GM12878 (cell line): ENCODE results near the gene NOL3. TPM values are rescaled to one million over a fixed set of nuclear protein-coding genes. Genes with fewer than 3 reads are reported as not detected.

ENCODE experiments used
- ATAC-seq: fragments of 200-7000 bp; cut with Tn5 transposase; 3 replicates; pipeline ENCODE4 v1.9.1; 2020; ENCODE audit warnings: mild to moderate bottlenecking, moderate library complexity
- BruUV-seq: library from RNA; stranded (reverse); fragments of 400-500 nt; replicated peaks from 2 replicates; lab custom pipeline; 2021; lab: Mats Ljungman, UMichigan
- CTCF ChIA-PET: fragments of 300-600 bp; sonication (Branson Sonifier 250); formaldehyde crosslinking; extraction: SDS; loops from one replicate; lab custom pipeline; 2021; ENCODE audit warnings: inconsistent platforms; lab: Yijun Ruan, JAX
- POLR2A ChIA-PET: fragments of 350-600 bp; formaldehyde crosslinking; extraction: SDS; loops from one replicate; lab custom pipeline; 2021; ENCODE audit warnings: inconsistent platforms; lab: Charles Lee
- RAD21 ChIA-PET: fragments of 300-600 bp; sonication (Branson Sonifier 250); formaldehyde crosslinking; loops from one replicate; lab custom pipeline; 2023; ENCODE audit warnings: antibody characterized with exemption; ENCODE audit not compliant: unreplicated experiment; lab: Charles Lee
- SMC1A ChIA-PET: fragments of 300-600 bp; sonication (Branson Sonifier 250); formaldehyde crosslinking; loops from one replicate; lab custom pipeline; 2023; ENCODE audit not compliant: unreplicated experiment, uncharacterized antibody; lab: Charles Lee
- DNase-seq: peaks from one replicate; pipeline ENCODE4 v3.0.0-alpha.2; 2011; ENCODE audit warnings: low read depth, low spot score
- FAIRE-seq: peaks from 3 replicates; lab custom pipeline; 2011; peaks lifted over from hg19 to GRCh38; lab: Jason Lieb, UNC
- H2AFZ ChIP-seq: 2 replicates; pipeline ENCODE4 v1.6.0; 2011; ENCODE audit warnings: low read depth, low read length, control low read depth; ENCODE audit not compliant: control insufficient read depth
- H3K27ac ChIP-seq: 2 replicates; pipeline ENCODE4 v1.5.1; 2011; ENCODE audit warnings: control low read depth; ENCODE audit not compliant: control insufficient read depth, insufficient read depth
- H3K27me3 ChIP-seq, 2 experiments: replicated peaks in 1 of 2; 2 replicates each; pipeline versions ENCODE4 v1.6.0 to v1.6.1; 2011; ENCODE audit warnings: low read length in 1 of 2; ENCODE audit not compliant: control insufficient read depth in 2 of 2, insufficient read depth in 2 of 2
- H3K36me3 ChIP-seq, 2 experiments: 2 replicates each; pipeline ENCODE4 v1.5.1; 2011; ENCODE audit warnings: low read length in 1 of 2; ENCODE audit not compliant: control insufficient read depth in 2 of 2, insufficient read depth in 2 of 2
- H3K4me1 ChIP-seq: 2 replicates; pipeline ENCODE4 v1.6.1; 2011; ENCODE audit warnings: mild to moderate bottlenecking, low read length, moderate library complexity, mixed read lengths; ENCODE audit not compliant: control insufficient read depth, insufficient read depth
- H3K4me2 ChIP-seq: 2 replicates; pipeline ENCODE4 v1.6.0; 2011; ENCODE audit warnings: control low read depth; ENCODE audit not compliant: control insufficient read depth, insufficient read depth
- H3K4me3 ChIP-seq: fragments of 200-600 bp; sonication (generic); 2 replicates; pipeline ENCODE4 v1.5.1; 2016
- H3K79me2 ChIP-seq: 2 replicates; pipeline ENCODE4 v1.6.0; 2011; ENCODE audit warnings: low read length; ENCODE audit not compliant: control insufficient read depth, insufficient read depth
- H3K9ac ChIP-seq: 2 replicates; pipeline ENCODE4 v1.8.0; 2011; ENCODE audit warnings: low read length, control low read depth, mixed read lengths; ENCODE audit not compliant: control insufficient read depth, insufficient read depth
- H3K9me3 ChIP-seq: replicated peaks from 3 replicates; pipeline ENCODE4 v1.5.1; 2011; ENCODE audit warnings: mild to moderate bottlenecking, low read length; ENCODE audit not compliant: control insufficient read depth, insufficient read depth
- H4K20me1 ChIP-seq: 2 replicates; pipeline ENCODE4 v1.6.0; 2011; ENCODE audit not compliant: control insufficient read depth, insufficient read depth
- BMI1 ChIP-seq: fragments of 450-650 bp; IDR thresholded peaks from 2 replicates; pipeline ENCODE4 v1.6.1; 2016; ENCODE audit warnings: mild to moderate bottlenecking, moderate library complexity, borderline replicate concordance
- BRCA1 ChIP-seq: IDR thresholded peaks from 2 replicates; pipeline ENCODE4 v1.6.1; 2011; ENCODE audit warnings: low read depth, low read length, improper control_type of control experiment
- EGR1 ChIP-seq, 2 experiments: IDR thresholded peaks; 1 replicate in 1 of 2; 2 replicates in 1 of 2; pipeline ENCODE4 v1.6.1; 2011 to 2012; ENCODE audit warnings: low read depth in 2 of 2, low read length in 2 of 2, borderline replicate concordance in 1 of 2, mild to moderate bottlenecking in 1 of 2, moderate library complexity in 1 of 2
- EZH2 ChIP-seq: IDR thresholded peaks from 2 replicates; pipeline ENCODE4 v1.6.1; 2012; ENCODE audit warnings: low read depth, mild to moderate bottlenecking, control low read depth, inconsistent platforms, low read length, borderline replicate concordance; ENCODE audit not compliant: control insufficient read depth
- MEF2B ChIP-seq: fragments of 450-650 bp; IDR thresholded peaks from 2 replicates; pipeline ENCODE4 v1.6.1; 2018; ENCODE audit warnings: mild to moderate bottlenecking, moderate library complexity; ENCODE audit not compliant: partially characterized antibody, poor library complexity, severe bottlenecking
- POLR2AphosphoS5 ChIP-seq: IDR thresholded peaks from 2 replicates; pipeline ENCODE4 v1.6.1; 2011; ENCODE audit warnings: mild to moderate bottlenecking, low read length, inconsistent platforms
- WGBS: methylation state at CpG from one replicate; pipeline ENCODE4 v1.1.6; 2016; ENCODE audit warnings: low lambda C conversion rate; ENCODE audit not compliant: insufficient replicate concordance, insufficient coverage; ENCODE audit errors: missing lambda C conversion rate; 5-methylcytosine and 5-hydroxymethylcytosine counted together
- in situ Hi-C: fragments of 300-500 bp; cut with MboI; formaldehyde crosslinking; loops from 9 replicates; pipeline ENCODE4 v1.14.3; 2018; ENCODE audit warnings: mixed read lengths
- intact Hi-C: fragments of 100-400 bp; cut with micrococcal nuclease; formaldehyde crosslinking; loops from one replicate; pipeline ENCODE4 v1.14.2; 2022; ENCODE audit not compliant: unreplicated experiment
- polyA plus RNA-seq, 11 experiments: library from polyadenylated mRNA; depleted of rRNA in 4 of 11; unstranded in 6 of 11; stranded (reverse) in 5 of 11; fragments of >200 nt; fragmentation: Nextera tagmentation in 4 of 11; fragmentation: Illumina TruSeq in 1 of 11; extraction: Ambion mirVana in 4 of 11; extraction: Trizol in 1 of 11; gene quantifications; 1 replicate in 1 of 11; 2 replicates in 10 of 11; pipeline versions ENCODE4 v1.2.1 to v1.2.3, GENCODE V29; 2011 to 2016; ENCODE audit warnings: inconsistent platforms in 2 of 11, missing spikeins in 2 of 11, low read depth in 1 of 11
- total RNA-seq, 4 experiments: library from RNA; depleted of rRNA in 3 of 4; stranded (reverse); fragments of >200 nt in 3 of 4; fragmentation: Illumina TruSeq in 1 of 4; extraction: Trizol in 1 of 4; gene quantifications; 2 replicates each; pipeline versions ENCODE4 v1.2.1 to v1.2.3, GENCODE V29; 2013 to 2021
- TF ChIP-seq, protein P1 (sequence below): IDR thresholded peaks from 2 replicates; pipeline ENCODE4 v1.6.1; 2012; ENCODE audit warnings: low read length, inconsistent platforms

The NOL3 gene
- total and polyA plus RNA-seq, 10 of the 15 experiments (the other 5 are each of a cell fraction or from before 2014, with no cell fraction given) = 0.31 to 18.4 (median 2.7) TPM

- H3K36me3 ChIP-seq = peaks cover 3 to 8% of the 10 kb centered on the region in 2 experiments
- H3K9me3 ChIP-seq = no peaks in the 10 kb centered on the region
- intact Hi-C loops (no loop called here), in situ Hi-C loops (no loop called here)
- ChIA-PET CTCF (interaction anchor here (0.6 to 1.7 kb wide), 7 partner anchors 19 to 236 kb away, joined by 3 to 5 read pairs (median 4); partner anchors contain the start of genes NOL3 and TMEM208), POLR2A (interaction anchor here (1.4 kb wide), 1 partner anchor 37 kb away, joined by 5 read pairs; the partner anchor contains the start of gene TMEM208), SMC1A (interaction anchor here (0.7 to 1.1 kb wide), 2 partner anchors 32 to 148 kb away, joined by 3 read pairs; no protein-coding TSS in a partner anchor), RAD21 (interaction anchor here (0.6 kb wide), 1 partner anchor 207 kb away, joined by 3 read pairs; no protein-coding TSS in a partner anchor)
- no TSS peak for BruUV-seq
- no peaks in the 10 kb centered on the region for H3K27me3 ChIP-seq
- H2AFZ ChIP-seq = no peak within 1 kb of the TSS
- DNase-seq (no peak), ATAC-seq (no peak), FAIRE-seq (no peak)
- 25% methylated on average over 6 of the region's 6 CpGs for WGBS
- TF ChIP-seq BMI1 (no peak), POLR2AphosphoS5 (no peak), EGR1 (IDR thresholded peaks at IDR 0.05; ENCODE audit: borderline replicate concordance in 1 of 2, low read depth in 2 of 2, low read length in 2 of 2) (no peak), BRCA1 (no peak), MEF2B (no peak), EZH2 (no peak)
- TF ChIP-seq, protein P1, sequence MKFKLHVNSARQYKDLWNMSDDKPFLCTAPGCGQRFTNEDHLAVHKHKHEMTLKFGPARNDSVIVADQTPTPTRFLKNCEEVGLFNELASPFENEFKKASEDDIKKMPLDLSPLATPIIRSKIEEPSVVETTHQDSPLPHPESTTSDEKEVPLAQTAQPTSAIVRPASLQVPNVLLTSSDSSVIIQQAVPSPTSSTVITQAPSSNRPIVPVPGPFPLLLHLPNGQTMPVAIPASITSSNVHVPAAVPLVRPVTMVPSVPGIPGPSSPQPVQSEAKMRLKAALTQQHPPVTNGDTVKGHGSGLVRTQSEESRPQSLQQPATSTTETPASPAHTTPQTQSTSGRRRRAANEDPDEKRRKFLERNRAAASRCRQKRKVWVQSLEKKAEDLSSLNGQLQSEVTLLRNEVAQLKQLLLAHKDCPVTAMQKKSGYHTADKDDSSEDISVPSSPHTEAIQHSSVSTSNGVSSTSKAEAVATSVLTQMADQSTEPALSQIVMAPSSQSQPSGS = no peak
- H4K20me1 ChIP-seq = no peaks in the 10 kb centered on the region; the same call in 1 of the 2 replicates
- H3K79me2 ChIP-seq = peaks cover 23% of the 10 kb centered on the region
- H3K4me3 ChIP-seq = no peak within 1 kb of the TSS
- no peak within 1 kb of the TSS for H3K4me2 ChIP-seq
- no peak within 1 kb of the TSS for H3K27ac ChIP-seq
- H3K9ac ChIP-seq = no peak within 1 kb of the TSS
- H3K4me1 ChIP-seq = peaks cover 8% of the 10 kb centered on the region
These were observed 19.7 kb downstream of the NOL3 start, which contains the start of gene EXOC3L1 for GRCh38 chr16:67190041-67190440. EXOC3L1 (minus strand) TSS chr16:67190136; CDS start chr16:67189676, 460 bp downstream.
